Measurements from ENCODE around the gene ZBTB17. TPM values are rescaled to one million over a fixed set of nuclear protein-coding genes. Genes with fewer than 3 reads are reported as not detected.
"Not testable (repeated sequence)": the region's sequence is repeated elsewhere in the genome, so short reads cannot be mapped to it uniquely, and the experiment has no call there.

Gene ZBTB17
- 10.0 and 14.3 TPM in 2 replicates for total RNA-seq (2014; rRNA removed; shearing (Covaris generic))
- polyA plus RNA-seq (2014; cell fraction: nucleus; rRNA removed), result 50.8 and 97.0 TPM in 2 replicates

- DNase-seq (ENCODE audit: extremely low read depth, low read depth), result peak; percentile 88
These were observed at the start of gene ZBTB17 for GRCh38 chr1:15975805-15976680. Gene ZBTB17 (minus strand): TSS chr1:15976101. CDS start chr1:15948495, 27,606 bp downstream.

GRCh38 chr1:16023050-16023653, 47.3 kb upstream of the ZBTB17 start:
- no peak for DNase-seq (ENCODE audit: extremely low read depth, low read depth)

- DNase-seq (ENCODE audit: extremely low read depth, low read depth), result no peak
These were observed 46.5 kb upstream of the ZBTB17 start for GRCh38 chr1:16022393-16022792.

- no peak for DNase-seq (ENCODE audit: extremely low read depth, low read depth)
These were observed 45.8 kb upstream of the ZBTB17 start, which contains the start of gene CLCNKA for GRCh38 chr1:16021681-16022080. Gene CLCNKA (plus strand): TSS chr1:16022036. CDS start chr1:16022620, 584 bp downstream.

- DNase-seq (ENCODE audit: extremely low read depth, low read depth), result not testable (repeated sequence)
These were observed 45.0 kb upstream of the ZBTB17 start for GRCh38 chr1:16020878-16021277.

- no peak for DNase-seq (ENCODE audit: extremely low read depth, low read depth)
These were observed 44.4 kb upstream of the ZBTB17 start for GRCh38 chr1:16020325-16020724.

- DNase-seq (ENCODE audit: extremely low read depth, low read depth), result no peak
These were observed 43.9 kb upstream of the ZBTB17 start for GRCh38 chr1:16019644-16020277.

- DNase-seq (ENCODE audit: extremely low read depth, low read depth), result no peak
These were observed 43.1 kb upstream of the ZBTB17 start for GRCh38 chr1:16018749-16019643.

GRCh38 chr1:16018308-16018707, 42.4 kb upstream of the ZBTB17 start:
- DNase-seq (ENCODE audit: extremely low read depth, low read depth), result no peak

- DNase-seq (ENCODE audit: extremely low read depth, low read depth), result no peak
These were observed 41.8 kb upstream of the ZBTB17 start, which contains the start of gene HSPB7 for GRCh38 chr1:16017461-16018303. Gene HSPB7 (minus strand): TSS chr1:16018043. CDS start chr1:16017963, 80 bp downstream.

GRCh38 chr1:16017076-16017460, 41.2 kb upstream of the ZBTB17 start:
- DNase-seq (ENCODE audit: extremely low read depth, low read depth), result no peak

GRCh38 chr1:16015960-16016901, 40.3 kb upstream of the ZBTB17 start:
- no peak for DNase-seq (ENCODE audit: extremely low read depth, low read depth)

- no peak for DNase-seq (ENCODE audit: extremely low read depth, low read depth)
These were observed 39.6 kb upstream of the ZBTB17 start for GRCh38 chr1:16015491-16015890.

GRCh38 chr1:16014509-16015482, 38.9 kb upstream of the ZBTB17 start:
- no peak for DNase-seq (ENCODE audit: extremely low read depth, low read depth)

GRCh38 chr1:16013908-16014258, 38.0 kb upstream of the ZBTB17 start:
- no peak for DNase-seq (ENCODE audit: extremely low read depth, low read depth)

GRCh38 chr1:16013220-16013907, 37.5 kb upstream of the ZBTB17 start:
- no peak for DNase-seq (ENCODE audit: extremely low read depth, low read depth)
